Osteocyte (in vitro differentiated cells): ENCODE results near the gene XYLT1. TPM values are rescaled to one million over a fixed set of nuclear protein-coding genes. Genes with fewer than 3 reads are reported as not detected.

Experiments used
- DNase-seq: peaks from one replicate; pipeline ENCODE4 v3.0.0; 2021; ENCODE audit warnings: mixed read lengths; ENCODE audit not compliant: unreplicated experiment; ENCODE audit errors: extremely low spot score
- H3K27ac Mint-ChIP-seq: one replicate; pipeline ENCODE4 v1.8.0; 2021; ENCODE audit warnings: mild to moderate bottlenecking, mixed read lengths; ENCODE audit not compliant: unreplicated experiment
- H3K27me3 Mint-ChIP-seq: one replicate; pipeline ENCODE4 v1.8.0; 2021; ENCODE audit warnings: mixed read lengths; ENCODE audit not compliant: unreplicated experiment
- H3K36me3 Mint-ChIP-seq: one replicate; pipeline ENCODE4 v1.8.0; 2021; ENCODE audit warnings: mixed read lengths; ENCODE audit not compliant: unreplicated experiment
- H3K4me1 Mint-ChIP-seq: one replicate; pipeline ENCODE4 v1.8.0; 2021; ENCODE audit warnings: mixed read lengths; ENCODE audit not compliant: unreplicated experiment
- H3K4me3 Mint-ChIP-seq: one replicate; pipeline ENCODE4 v1.8.0; 2021; ENCODE audit warnings: mild to moderate bottlenecking, moderate library complexity, mixed read lengths; ENCODE audit not compliant: unreplicated experiment
- H3K9me3 Mint-ChIP-seq: one replicate; pipeline ENCODE4 v1.8.0; 2021; ENCODE audit warnings: mixed read lengths; ENCODE audit not compliant: unreplicated experiment
- CTCF ChIP-seq: fragments of 200-600 bp; sonication (generic); IDR thresholded peaks from 2 replicates; pipeline ENCODE4 v1.5.0; 2021; ENCODE audit warnings: antibody characterized with exemption, mild to moderate bottlenecking, moderate library complexity
- total RNA-seq: library from RNA; stranded (reverse); gene quantifications from 2 replicates; pipeline ENCODE4 v1.2.1, GENCODE V29; 2021

The XYLT1 gene
- total RNA-seq, 1 donor from 2014 or later = 11.1 TPM

- no peak for TF ChIP-seq CTCF
- peaks cover 4% of the 10 kb centered on the region for H3K9me3 Mint-ChIP-seq
Measured at GRCh38 chr16:17437127-17437720, 33.5 kb downstream of the XYLT1 start.

GRCh38 chr16:17435318-17435717 is 35.4 kb downstream of the XYLT1 start:
- TF ChIP-seq CTCF = no peak
- Mint-ChIP-seq H3K4me3 (no peak overlapping the region), H3K27me3 (no peaks in the 10 kb centered on the region), H3K9me3 (peaks cover 4% of the 10 kb centered on the region), H3K36me3 (no peaks in the 10 kb centered on the region), H3K27ac (no peak overlapping the region), H3K4me1 (peaks cover 14% of the 10 kb centered on the region)
- no peak for DNase-seq

More at GRCh38 chr16:17437127-17437720, 33.5 kb downstream of the XYLT1 start:
- no peaks in the 10 kb centered on the region for H3K27me3 Mint-ChIP-seq
- peaks cover 6% of the 10 kb centered on the region for H3K4me1 Mint-ChIP-seq
- no peak overlapping the region for H3K4me3 Mint-ChIP-seq
- no peaks in the 10 kb centered on the region for H3K36me3 Mint-ChIP-seq
- no peak for DNase-seq
- H3K27ac Mint-ChIP-seq = no peak overlapping the region

- peaks cover 4% of the 10 kb centered on the region for H3K9me3 Mint-ChIP-seq
- no peak for TF ChIP-seq CTCF
- no peak overlapping the region for H3K4me3 Mint-ChIP-seq
- DNase-seq = no peak
- peaks cover 14% of the 10 kb centered on the region for H3K4me1 Mint-ChIP-seq
- H3K27ac Mint-ChIP-seq = no peak overlapping the region
- no peaks in the 10 kb centered on the region for H3K27me3 Mint-ChIP-seq
- H3K36me3 Mint-ChIP-seq = peaks cover 1% of the 10 kb centered on the region
Measured at GRCh38 chr16:17433577-17434451, 36.9 kb downstream of the XYLT1 start.

- Mint-ChIP-seq H3K4me1 (peaks cover 14% of the 10 kb centered on the region), H3K36me3 (peaks cover 1% of the 10 kb centered on the region), H3K9me3 (no peaks in the 10 kb centered on the region), H3K27ac (no peak overlapping the region), H3K4me3 (no peak overlapping the region), H3K27me3 (no peaks in the 10 kb centered on the region)
- TF ChIP-seq CTCF = no peak
- no peak for DNase-seq
Measured at GRCh38 chr16:17432901-17433576, 37.7 kb downstream of the XYLT1 start.
